GM08714 (cell line): ENCODE data around the gene PKIB.
"Not testable (repeated sequence)": the region's sequence is repeated elsewhere in the genome, so short reads cannot be mapped to it uniquely, and the experiment has no call there.

Source experiments
- H3K4me3 ChIP-seq: fragments of 200-500 bp; sonication (Bioruptor generic); 2 replicates; pipeline ENCODE4 v1.5.1; 2014; ENCODE audit warnings: mild to moderate bottlenecking, low read length, inconsistent platforms
- ZNF274 ChIP-seq: IDR thresholded peaks from 2 replicates; pipeline ENCODE4 v1.6.1; 2012; ENCODE audit warnings: mild to moderate bottlenecking, low read depth, low read length

PKIB gene

DNA sequence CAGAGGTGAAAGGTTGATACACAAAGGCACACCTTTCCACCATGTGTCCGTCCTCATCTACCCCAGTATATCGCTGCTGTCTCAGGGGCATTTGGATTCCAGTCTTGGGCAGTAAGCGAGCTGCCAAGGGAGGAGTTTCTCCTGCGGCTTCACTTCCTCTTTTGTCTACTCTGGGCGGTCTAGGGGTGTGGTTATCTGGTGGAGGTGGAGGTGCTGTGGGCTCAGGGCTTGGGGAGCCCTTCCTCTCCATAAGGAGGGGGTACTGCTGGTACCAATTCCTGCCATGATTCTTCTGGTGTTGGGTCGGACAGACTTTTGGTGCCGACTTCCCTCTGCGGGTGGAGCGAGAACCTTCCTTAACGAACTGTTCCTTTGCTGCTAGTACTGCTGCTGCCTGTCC, 137.4 kb downstream of the PKIB start:
- no peak overlapping the region for H3K4me3 ChIP-seq
- no peak for TF ChIP-seq ZNF274

DNA sequence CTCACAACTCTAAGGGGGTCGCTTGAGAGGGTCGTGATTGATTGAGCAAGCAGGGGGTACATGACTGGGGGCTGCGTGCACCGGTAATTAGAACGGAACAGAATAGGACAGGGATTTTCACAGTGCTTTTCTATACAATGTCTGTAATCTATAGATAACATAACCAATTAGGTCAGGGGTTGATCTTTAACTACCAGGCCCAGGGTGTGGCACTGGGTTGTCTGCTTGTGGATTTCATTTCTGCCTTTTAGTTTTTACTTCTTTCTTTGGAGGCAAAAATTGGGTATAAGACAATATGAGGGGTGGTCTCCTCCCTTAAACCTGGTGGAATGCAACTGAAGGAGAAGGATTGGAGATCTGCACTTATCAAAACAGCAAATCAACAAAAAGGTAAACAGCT, 138.7 kb downstream of the PKIB start:
- H3K4me3 ChIP-seq = not testable (repeated sequence)

DNA sequence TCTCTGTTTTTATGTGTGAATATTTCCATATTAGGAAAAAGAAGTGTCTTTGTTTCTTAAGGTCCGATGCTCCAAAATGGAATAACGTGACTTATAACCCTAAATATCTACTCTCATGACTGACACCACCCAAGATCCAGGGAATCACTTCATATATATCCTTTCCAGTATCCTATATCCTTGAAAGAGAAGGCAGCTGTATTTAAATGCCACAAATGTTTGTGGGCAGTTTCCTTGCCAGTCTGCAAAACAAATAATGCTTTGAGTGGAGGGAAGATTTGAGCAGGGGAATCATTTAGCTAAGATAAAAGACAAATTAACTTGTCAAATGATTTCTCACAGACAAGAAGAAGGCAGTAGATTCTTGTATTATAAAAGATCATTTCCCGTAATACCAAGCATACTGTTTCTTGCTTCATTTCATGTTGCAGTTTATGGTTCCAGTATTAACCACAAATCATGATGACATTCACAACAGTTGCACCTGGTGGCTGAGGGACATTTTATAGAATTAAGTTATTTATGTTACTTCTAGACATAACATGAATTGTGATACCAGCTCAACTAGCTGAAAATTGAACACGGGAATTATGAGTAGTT, 139.3 kb downstream of the PKIB start:
- H3K4me3 ChIP-seq = no peak overlapping the region
- no peak for TF ChIP-seq ZNF274

DNA sequence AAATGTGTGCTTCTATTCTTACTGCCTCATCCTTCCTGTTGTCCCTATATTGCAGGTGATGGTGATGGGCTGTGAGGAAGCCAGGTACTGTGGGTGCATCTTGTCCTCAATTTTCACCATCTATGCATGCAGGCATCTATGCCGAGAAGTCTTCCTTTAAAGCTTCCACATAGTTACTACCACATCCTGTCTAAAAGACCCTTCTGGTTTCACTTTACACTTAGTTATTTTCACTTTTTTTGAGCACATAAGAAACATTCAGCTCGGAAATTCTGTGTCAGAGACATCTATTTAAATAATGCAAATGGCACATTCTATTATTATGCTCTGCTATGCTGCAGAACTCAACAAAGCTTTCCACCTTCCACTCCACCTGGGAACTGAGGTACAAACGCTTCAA, 141.1 kb downstream of the PKIB start:
- no peak overlapping the region; the same call in 1 of the 2 replicates for H3K4me3 ChIP-seq
- no peak for TF ChIP-seq ZNF274

DNA sequence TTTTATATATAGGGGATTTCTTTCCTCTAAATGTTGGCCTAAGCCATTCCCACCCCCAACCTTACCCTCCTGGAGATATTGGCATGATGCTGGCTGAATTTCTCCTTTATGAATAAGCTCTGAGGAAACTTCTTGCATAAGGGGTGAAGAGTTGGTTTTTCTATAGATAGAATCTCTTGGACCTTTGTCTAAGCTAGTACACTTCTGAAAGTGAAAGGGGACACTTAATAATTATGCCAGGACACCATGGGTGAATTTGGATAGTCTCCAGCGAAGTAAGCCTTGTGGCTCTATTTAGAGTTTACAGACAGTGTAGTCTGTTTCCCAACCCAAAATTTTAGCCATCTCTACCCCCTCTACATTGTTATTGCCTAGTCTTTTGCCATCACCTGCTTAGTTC, 142.3 kb downstream of the PKIB start:
- H3K4me3 ChIP-seq = no peak overlapping the region
- no peak for TF ChIP-seq ZNF274

DNA sequence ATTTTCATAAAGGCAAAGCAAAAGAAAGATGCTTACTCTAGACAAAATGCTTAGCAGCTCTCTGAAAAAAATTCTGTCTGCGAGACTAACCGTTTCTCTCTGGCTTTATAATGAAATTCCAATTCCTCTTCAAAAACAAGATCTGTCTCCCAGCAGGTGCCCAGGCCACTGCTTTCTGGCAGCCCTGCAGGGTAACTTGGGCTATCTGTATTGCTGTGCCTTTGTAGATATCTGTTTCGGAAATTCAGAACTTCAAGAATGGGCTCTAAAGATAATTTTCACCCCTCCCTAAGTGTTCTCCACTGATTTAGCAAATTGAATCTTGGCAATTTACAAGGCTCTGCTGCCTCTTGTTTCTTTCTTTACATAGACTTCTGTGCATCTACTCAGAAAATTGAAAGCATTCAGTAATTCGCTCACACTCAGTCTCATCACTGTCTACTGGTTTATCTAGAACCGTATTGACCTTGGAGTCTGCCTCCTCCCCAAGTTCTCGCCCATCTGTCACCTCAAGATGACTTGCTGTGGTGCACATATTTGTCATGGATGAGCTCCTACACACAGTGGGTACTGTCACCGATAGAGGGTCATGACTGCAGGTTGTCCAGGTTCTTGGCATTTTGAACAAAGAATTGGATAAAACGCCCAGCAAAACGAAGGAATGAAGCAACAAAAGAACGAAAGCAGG, 142.9 kb downstream of the PKIB start:
- no peak for TF ChIP-seq ZNF274
- H3K4me3 ChIP-seq = no peak overlapping the region

DNA sequence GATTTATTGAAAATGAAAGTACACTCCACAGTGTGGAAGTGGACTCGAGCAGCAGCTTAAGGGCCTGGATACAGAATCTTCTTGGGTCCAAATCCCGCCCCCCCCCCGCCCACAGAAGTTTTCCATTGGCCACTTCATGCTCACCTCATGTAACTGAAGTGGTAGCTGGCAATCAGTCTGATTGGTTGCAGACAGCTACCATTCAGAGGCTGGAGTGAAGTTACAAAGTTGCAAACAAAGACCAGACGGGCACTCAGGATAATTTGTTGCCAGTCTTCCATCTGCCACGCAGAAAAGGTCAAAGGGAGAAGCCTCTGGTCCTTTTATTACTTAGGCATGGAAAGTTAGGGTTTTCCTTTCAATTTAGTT, 143.5 kb downstream of the PKIB start:
- H3K4me3 ChIP-seq = no peak overlapping the region
- no peak for TF ChIP-seq ZNF274

DNA sequence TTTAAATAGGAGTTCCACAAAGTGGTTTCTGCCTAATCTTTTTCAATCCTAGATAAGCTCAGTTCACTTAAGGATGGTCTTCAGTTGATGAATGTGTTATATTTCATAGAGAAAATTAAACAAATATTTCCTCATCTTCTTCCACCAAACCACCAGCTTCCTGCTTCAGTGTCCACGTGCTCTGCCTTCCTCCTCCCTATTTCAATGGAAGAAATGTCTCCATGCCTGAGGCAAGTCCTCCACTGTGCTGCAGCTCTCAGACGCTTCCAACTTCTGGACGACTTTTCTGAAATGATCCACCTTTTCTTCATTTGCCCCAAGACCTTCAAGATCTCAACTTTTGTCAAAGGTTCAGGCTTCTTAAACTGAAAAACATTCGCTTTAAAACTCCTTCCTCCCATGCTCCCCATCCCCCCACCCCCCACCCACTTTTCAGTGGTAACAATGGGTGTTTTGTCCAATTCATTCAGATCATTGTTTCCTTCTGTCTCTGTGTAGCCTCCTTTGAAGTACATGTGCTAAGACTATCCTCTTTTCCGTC, 144.1 kb downstream of the PKIB start:
- H3K4me3 ChIP-seq = no peak overlapping the region
- TF ChIP-seq ZNF274 = no peak

GRCh38 chr6:122755901-122756300, 145.7 kb downstream of the PKIB start:
- TF ChIP-seq ZNF274 = no peak
- no peak overlapping the region for H3K4me3 ChIP-seq

GRCh38 chr6:122758927-122759334, 148.7 kb downstream of the PKIB start:
- no peak for TF ChIP-seq ZNF274
- H3K4me3 ChIP-seq = no peak overlapping the region

- TF ChIP-seq ZNF274 = no peak
- no peak overlapping the region for H3K4me3 ChIP-seq
Observed at GRCh38 chr6:122760330-122760729, 150.1 kb downstream of the PKIB start.

- TF ChIP-seq ZNF274 = no peak
- no peak overlapping the region for H3K4me3 ChIP-seq
Observed at GRCh38 chr6:122766256-122766655, 156.1 kb downstream of the PKIB start.

DNA sequence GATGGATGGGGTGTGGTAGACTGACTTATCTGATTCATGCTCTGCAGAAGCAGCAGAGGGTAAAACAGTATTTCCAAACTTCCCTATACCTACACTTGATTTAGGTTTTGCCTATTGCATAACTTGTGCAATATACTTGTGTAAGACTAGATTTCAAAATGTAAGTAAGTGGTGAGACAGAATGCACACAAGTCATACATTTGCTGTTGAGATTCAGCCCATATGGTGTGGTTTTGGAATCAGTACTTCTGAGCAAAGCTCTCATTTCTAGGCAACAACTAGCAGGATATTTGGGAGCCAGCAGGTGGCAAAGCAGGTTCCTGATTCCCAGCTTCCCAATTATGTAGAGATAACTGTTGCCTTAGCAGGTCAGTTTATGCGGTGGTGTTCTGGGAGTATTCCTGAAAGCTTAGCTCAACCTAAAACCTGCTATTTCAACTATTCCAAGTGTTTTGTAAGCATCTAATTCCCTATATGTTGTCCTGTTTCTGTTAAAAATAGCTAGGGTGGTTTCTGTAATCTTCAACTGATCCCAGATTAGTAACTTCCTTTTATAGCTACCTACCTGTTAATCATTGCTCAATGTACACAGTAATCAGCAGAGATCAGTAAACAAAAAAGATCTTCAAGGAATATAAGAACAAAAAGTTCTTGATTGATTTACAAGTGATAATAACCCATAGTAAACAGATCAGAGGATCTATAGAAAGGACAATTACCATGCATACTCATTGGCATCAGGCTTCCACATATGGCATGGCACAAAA, 160.8 kb downstream of the PKIB start:
- no peak for TF ChIP-seq ZNF274
- no peak overlapping the region for H3K4me3 ChIP-seq

DNA sequence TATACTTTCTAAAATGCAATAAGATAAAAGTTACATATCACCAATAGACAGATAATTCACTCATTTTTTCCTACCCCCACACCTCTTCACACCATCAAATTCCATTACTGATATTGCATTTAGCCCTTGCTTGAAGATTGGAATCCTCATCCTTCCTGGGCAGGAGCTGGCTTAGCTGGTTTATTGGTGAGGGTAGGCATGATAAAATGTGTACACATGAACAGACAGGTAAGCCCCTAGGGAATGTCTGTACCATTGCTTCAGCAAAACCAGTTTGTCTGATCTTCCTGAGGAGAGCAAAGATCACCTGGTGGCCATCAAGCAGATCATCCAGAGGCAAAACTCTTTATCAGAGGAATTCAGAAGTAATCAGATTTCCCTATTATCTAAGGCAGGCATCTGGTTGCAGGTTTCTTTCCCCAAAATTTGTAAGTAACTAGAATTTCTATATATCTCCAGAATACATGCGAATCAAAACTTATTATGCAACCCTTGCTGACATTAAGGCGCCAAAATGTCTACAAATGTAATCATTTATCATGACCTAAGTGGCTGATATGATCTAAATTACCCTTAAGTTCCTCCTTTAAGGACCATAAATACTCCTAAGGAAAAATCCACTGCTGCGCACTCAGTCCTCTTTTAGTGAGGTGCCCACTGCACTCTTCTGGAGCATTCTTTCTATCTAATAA, 162.7 kb downstream of the PKIB start:
- TF ChIP-seq ZNF274 = no peak
- H3K4me3 ChIP-seq = no peak overlapping the region
